ENCODE data around the gene CDK19. TPM values are rescaled to one million over a fixed set of nuclear protein-coding genes. Genes with fewer than 3 reads are reported as not detected.

Gene CDK19
- total RNA-seq, 1 experiment from 2014 or later = 7.0 TPM

DNA sequence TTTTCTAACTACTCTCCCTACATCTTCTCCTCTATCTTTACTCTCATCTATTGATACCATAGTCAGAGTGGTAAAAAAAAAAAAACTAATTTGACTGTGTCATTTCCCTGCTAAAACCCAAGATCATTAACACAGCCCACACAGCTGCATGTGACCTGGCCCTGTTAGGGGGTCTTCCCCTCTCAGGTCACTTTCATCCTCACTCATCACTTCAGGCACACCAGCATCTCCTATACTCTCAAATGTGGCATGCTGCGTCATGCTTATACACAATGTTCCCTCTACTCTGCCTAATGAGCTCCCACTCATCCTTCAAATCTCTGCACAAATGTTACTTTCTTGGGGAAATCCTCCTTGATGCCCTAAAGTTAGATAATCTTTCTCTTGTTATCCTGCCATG is 86.8 kb downstream of the CDK19 start:
- Histone ChIP-seq H3K23me2 (ENCODE audit: insufficient read length, low read depth, low read length, poor library complexity, severe bottlenecking) (no peaks in the 10 kb centered on the region), H2BK15ac (ENCODE audit: low read depth, low read length) (no peak overlapping the region), H3K4ac (ENCODE audit: low read depth, low read length) (no peak overlapping the region), H3K4me1 (ENCODE audit: insufficient read depth, low read length) (no peaks in the 10 kb centered on the region), H3K79me2 (ENCODE audit: insufficient read depth, low read length) (no peaks in the 10 kb centered on the region), H4K5ac (ENCODE audit: insufficient read length, low read depth, low read length) (no peak overlapping the region), H3T11ph (ENCODE audit: low read length) (no peak overlapping the region), H2BK20ac (ENCODE audit: low read depth, low read length, poor library complexity, severe bottlenecking) (no peak overlapping the region), H2BK12ac (ENCODE audit: insufficient read length, low read depth, low read length) (no peak overlapping the region), H3K23ac (ENCODE audit: insufficient read length, low read depth, low read length) (no peak overlapping the region), H3K56ac (ENCODE audit: insufficient read length, low read depth, low read length) (no peak overlapping the region), H4K20me1 (ENCODE audit: control insufficient read depth, insufficient read depth, insufficient read length) (no peaks in the 10 kb centered on the region), H2BK5ac (ENCODE audit: insufficient read length, low read length) (no peak overlapping the region), H3K4me2 (ENCODE audit: insufficient read depth, insufficient read length, low read length) (no peak overlapping the region), H3K9me3 (ENCODE audit: control insufficient read depth, low read depth, low read length) (no peaks in the 10 kb centered on the region), H4K91ac (ENCODE audit: insufficient read length, low read depth, low read length) (no peak overlapping the region), H3K27ac (ENCODE audit: insufficient read length, low read depth, low read length) (no peak overlapping the region), H3K79me1 (ENCODE audit: insufficient read depth, low read depth, low read length, poor library complexity, severe bottlenecking) (no peaks in the 10 kb centered on the region), H2AK5ac (ENCODE audit: insufficient read length, low read length) (no peak overlapping the region), H4K8ac (replicated peaks; ENCODE audit: insufficient read length, low read depth, low read length) (no peak overlapping the region), H3K14ac (ENCODE audit: insufficient read depth, low read length) (no peak overlapping the region), H3K27me3 (ENCODE audit: insufficient read depth, low read length) (no peaks in the 10 kb centered on the region), H2AFZ (ENCODE audit: low read length) (no peak overlapping the region), H3K9ac (ENCODE audit: extremely low read depth, insufficient read length, low read length) (no peak overlapping the region), H2BK120ac (ENCODE audit: low read depth, low read length, poor library complexity, severe bottlenecking) (no peak overlapping the region), H3K18ac (ENCODE audit: insufficient read length, low read depth, low read length) (no peak overlapping the region)
- DNase-seq = no peak
- Mint-ChIP-seq H3K4me1 (no peaks in the 10 kb centered on the region), H3K27me3 (ENCODE audit: low read depth) (no peaks in the 10 kb centered on the region), H3K27ac (peak overlapping the region in 1 of 3 experiments; percentile 33; a peak in 1 of 7 replicates), H3K36me3 (ENCODE audit: insufficient read depth in 1 of 3, low read depth in 3 of 3) (no peaks in the 10 kb centered on the region), H3K9me3 (no peaks in the 10 kb centered on the region), H3K4me3 (no peak overlapping the region)
- WGBS (ENCODE audit: extremely low coverage, insufficient read length, low lambda C conversion rate) = no CpG with 5 or more reads among the region's 1 CpG
- TF ChIP-seq, protein P1, sequence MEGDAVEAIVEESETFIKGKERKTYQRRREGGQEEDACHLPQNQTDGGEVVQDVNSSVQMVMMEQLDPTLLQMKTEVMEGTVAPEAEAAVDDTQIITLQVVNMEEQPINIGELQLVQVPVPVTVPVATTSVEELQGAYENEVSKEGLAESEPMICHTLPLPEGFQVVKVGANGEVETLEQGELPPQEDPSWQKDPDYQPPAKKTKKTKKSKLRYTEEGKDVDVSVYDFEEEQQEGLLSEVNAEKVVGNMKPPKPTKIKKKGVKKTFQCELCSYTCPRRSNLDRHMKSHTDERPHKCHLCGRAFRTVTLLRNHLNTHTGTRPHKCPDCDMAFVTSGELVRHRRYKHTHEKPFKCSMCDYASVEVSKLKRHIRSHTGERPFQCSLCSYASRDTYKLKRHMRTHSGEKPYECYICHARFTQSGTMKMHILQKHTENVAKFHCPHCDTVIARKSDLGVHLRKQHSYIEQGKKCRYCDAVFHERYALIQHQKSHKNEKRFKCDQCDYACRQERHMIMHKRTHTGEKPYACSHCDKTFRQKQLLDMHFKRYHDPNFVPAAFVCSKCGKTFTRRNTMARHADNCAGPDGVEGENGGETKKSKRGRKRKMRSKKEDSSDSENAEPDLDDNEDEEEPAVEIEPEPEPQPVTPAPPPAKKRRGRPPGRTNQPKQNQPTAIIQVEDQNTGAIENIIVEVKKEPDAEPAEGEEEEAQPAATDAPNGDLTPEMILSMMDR (conservative IDR thresholded peaks at IDR 0.05) = no peak

All from H9 (cell line).